Psoas muscle (tissue), 8 donors: ENCODE data around the gene GGTLC2. TPM values are rescaled to one million over a fixed set of nuclear protein-coding genes. Genes with fewer than 3 reads are reported as not detected.

Source experiments
- ATAC-seq, 4 donors: fragments of 200-7000 bp; cut with Tn5 transposase; one replicate each; pipeline ENCODE4 v1.9.1; 2020; ENCODE audit warnings: moderate library complexity in 3 of 4, mild to moderate bottlenecking in 2 of 4
- DNase-seq, 2 donors: peaks; one replicate each; pipeline ENCODE4 v3.0.0-alpha.2; 2020
- H3K27ac ChIP-seq: fragments of 200-600 bp; one replicate; pipeline ENCODE4 v1.8.0; 2022
- H3K27me3 ChIP-seq, 3 donors: fragments of 200-600 bp in 1 of 3; one replicate each; pipeline versions ENCODE4 v1.6.1 to v1.8.0; 2013 to 2022; ENCODE audit warnings: low read length in 2 of 3, mild to moderate bottlenecking in 2 of 3, moderate library complexity in 1 of 3; ENCODE audit not compliant: insufficient read depth in 3 of 3
- H3K36me3 ChIP-seq, 2 donors: fragments of 200-600 bp in 1 of 2; one replicate each; pipeline versions ENCODE4 v1.6.1 to v1.8.0; 2013 to 2022; ENCODE audit warnings: low read depth in 1 of 2, mild to moderate bottlenecking in 1 of 2, moderate library complexity in 1 of 2; ENCODE audit not compliant: insufficient read depth in 1 of 2
- H3K4me1 ChIP-seq: fragments of 200-600 bp; one replicate; pipeline ENCODE4 v1.8.0; 2022
- H3K4me3 ChIP-seq: fragments of 200-600 bp; one replicate; pipeline ENCODE4 v1.8.0; 2022; ENCODE audit warnings: mild to moderate bottlenecking
- H3K9me3 ChIP-seq: fragments of 200-600 bp; one replicate; pipeline ENCODE4 v1.8.0; 2022
- CTCF ChIP-seq: fragments of 200-600 bp; IDR thresholded peaks from one replicate; pipeline ENCODE4 v1.8.0; 2022; ENCODE audit warnings: antibody characterized with exemption
- WGBS, 3 donors: extraction: QIAGEN DNeasy Blood & Tissue Kit; methylation state at CpG; one replicate each; pipeline versions ENCODE4 v1.1.6 to v1.1.7; 2013; 5-methylcytosine and 5-hydroxymethylcytosine counted together
- intact Hi-C, 2 donors: fragments of 100-400 bp; cut with DNase I; formaldehyde crosslinking; loops; one replicate each; pipeline versions ENCODE4 v1.11.0 to v1.14.2; 2022
- polyA plus RNA-seq, 3 donors: library from polyadenylated mRNA; stranded (reverse); fragments of 200-250 nt; gene quantifications; one replicate each; pipeline ENCODE4 v1.2.3, GENCODE V29; 2013
- total RNA-seq, 4 donors: library from RNA; stranded (reverse); fragmentation: NEBNext Ultra II Directional in 2 of 4; extraction: Animal tissue kit (Norgen Biotek cat#: 25700) in 2 of 4; gene quantifications; one replicate each; pipeline versions ENCODE4 v1.2.1 to v1.2.4, GENCODE V29; 2021 to 2023
- donor health status: healthy with polysubstance abuse.
- donor health status: DM: no; HTN: no; CAD: no; lungs with moderate emphysema.
- donor health status: Bipolar disorder and iron deficiency.
- donor health status: healthy.
- donor health status: DM: yes; HTN: yes; CAD: no.
- donor health status: DM: no; HTN: no; CAD: no.
- donor health status: DM: no; HTN: no; CAD: no.
- donor health status: DM: yes; HTN: yes; CAD: no.

The GGTLC2 gene
- total and polyA plus RNA-seq, 7 donors, result not detected

GRCh38 chr22:22612516-22612915, 31.9 kb upstream of the GGTLC2 start:
- H3K9me3 ChIP-seq, result no peaks in the 10 kb centered on the region
- TF ChIP-seq CTCF, result no peak
- 76 to 83% (median 81%) methylated on average over 2 of the region's 2 CpGs for WGBS, 3 donors
- H3K27ac ChIP-seq, result no peak overlapping the region
- H3K27me3 ChIP-seq, result peaks cover 0 to 14% (median 3%) of the 10 kb centered on the region in 3 donors
- H3K4me1 ChIP-seq, result no peaks in the 10 kb centered on the region
- ATAC-seq (no peak), DNase-seq (no peak)
- intact Hi-C loops, result no loop called here
- no peak overlapping the region for H3K4me3 ChIP-seq
- no peaks in the 10 kb centered on the region for H3K36me3 ChIP-seq

DNA sequence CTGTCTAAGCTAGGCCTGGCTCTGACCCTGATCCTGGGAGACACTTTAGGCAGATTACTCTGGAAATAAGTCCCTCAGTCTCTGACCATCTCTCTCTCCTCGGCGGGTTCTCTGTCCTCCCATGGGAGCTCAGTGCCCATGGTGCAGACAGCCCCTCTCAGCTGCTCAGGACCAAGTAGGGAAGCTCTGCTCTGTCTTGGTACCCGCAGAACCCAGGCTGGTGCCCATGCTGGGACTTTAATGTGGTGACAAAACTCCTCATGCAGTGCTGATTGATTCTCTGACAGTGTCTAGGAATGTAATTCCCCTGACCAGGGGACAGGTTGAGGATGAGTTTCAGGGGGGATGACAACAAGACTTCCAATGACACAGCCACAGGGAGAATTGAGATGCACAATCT, 30.3 kb upstream of the GGTLC2 start:
- 46 to 60% (median 57%) methylated on average over 3 of the region's 3 CpGs for WGBS, 3 donors

DNA sequence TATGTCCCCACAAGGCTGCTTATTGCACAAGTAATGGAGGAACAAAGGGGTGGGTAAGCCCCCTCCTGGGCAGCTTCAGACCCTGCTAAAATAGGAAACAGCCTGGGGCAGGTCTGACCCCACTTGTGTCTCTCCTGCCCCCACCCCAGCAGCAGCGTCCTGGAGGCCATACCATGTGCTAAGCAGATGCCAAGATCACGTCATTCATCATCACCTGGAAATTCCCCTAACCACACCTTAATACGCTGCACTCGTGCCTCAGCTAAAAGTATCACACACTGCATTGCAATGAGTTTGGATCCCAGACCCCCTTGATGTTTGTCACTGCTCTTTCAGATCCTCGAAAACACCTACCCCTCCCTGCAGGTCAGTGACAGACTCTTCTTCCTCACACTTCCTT, 27.8 kb upstream of the GGTLC2 start:
- TF ChIP-seq CTCF, result no peak
- no peak for DNase-seq
- ATAC-seq, result no peak
- no peak overlapping the region for H3K27ac ChIP-seq
- H3K27me3 ChIP-seq, result peaks cover 0 to 22% (median 3%) of the 10 kb centered on the region in 3 donors
- H3K4me1 ChIP-seq, result no peaks in the 10 kb centered on the region
- intact Hi-C loops, result no loop called here
- no peaks in the 10 kb centered on the region for H3K36me3 ChIP-seq
- no peak overlapping the region for H3K4me3 ChIP-seq
- H3K9me3 ChIP-seq, result no peaks in the 10 kb centered on the region
- WGBS, 3 donors, result 40 to 51% (median 49%) methylated on average over 5 of the region's 5 CpGs

More for the DNA sequence above, 30.3 kb upstream of the GGTLC2 start:
- Histone ChIP-seq H3K4me3 (no peak overlapping the region), H3K27me3 (peaks cover 0 to 22% (median 3%) of the 10 kb centered on the region in 3 donors), H3K4me1 (no peaks in the 10 kb centered on the region), H3K36me3 (no peaks in the 10 kb centered on the region), H3K9me3 (no peaks in the 10 kb centered on the region), H3K27ac (no peak overlapping the region)
- intact Hi-C loops, result no loop called here
- DNase-seq (no peak), ATAC-seq (no peak)
- no peak for TF ChIP-seq CTCF

- intact Hi-C loops, result no loop called here
- Histone ChIP-seq H3K4me3 (no peak overlapping the region), H3K9me3 (no peaks in the 10 kb centered on the region), H3K27ac (no peak overlapping the region), H3K36me3 (no peaks in the 10 kb centered on the region), H3K27me3 (peaks cover 0 to 22% (median 3%) of the 10 kb centered on the region in 3 donors), H3K4me1 (no peaks in the 10 kb centered on the region)
- 92 to 94% (median 92%) methylated on average over 7 of the region's 7 CpGs for WGBS, 3 donors
- DNase-seq (no peak), ATAC-seq (no peak)
- no peak for TF ChIP-seq CTCF
Measured at GRCh38 chr22:22618448-22618847, 26.0 kb upstream of the GGTLC2 start.

DNA sequence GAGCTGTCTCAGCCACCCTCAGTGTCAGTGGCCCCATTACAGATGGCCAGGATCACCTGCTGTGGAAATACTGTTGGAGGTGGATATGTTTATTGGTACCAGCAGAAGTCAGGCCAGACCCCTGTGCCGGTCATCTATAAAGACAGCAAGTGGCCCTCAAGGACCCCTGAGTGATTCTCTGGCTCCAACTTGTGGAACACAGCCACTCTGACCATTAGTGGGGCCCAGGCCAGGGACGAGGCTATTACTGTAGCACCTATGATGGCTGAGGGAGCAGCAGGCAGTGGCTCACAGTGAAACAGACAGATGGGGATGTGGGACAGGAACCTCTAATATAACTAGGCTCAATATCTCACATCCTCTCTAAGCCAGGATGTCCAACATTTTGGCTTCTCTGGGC, 25.5 kb upstream of the GGTLC2 start:
- Histone ChIP-seq H3K4me1 (no peaks in the 10 kb centered on the region), H3K9me3 (no peaks in the 10 kb centered on the region), H3K27me3 (peaks cover 0 to 22% (median 3%) of the 10 kb centered on the region in 3 donors), H3K4me3 (no peak overlapping the region), H3K36me3 (no peaks in the 10 kb centered on the region), H3K27ac (no peak overlapping the region)
- intact Hi-C loops, result no loop called here
- 80 to 90% (median 82%) methylated on average over 2 of the region's 2 CpGs for WGBS, 3 donors
- ATAC-seq (no peak), DNase-seq (no peak)
- TF ChIP-seq CTCF, result no peak
